ENCODE measurements around the gene SCRN3.

Gene SCRN3

GRCh38 chr2:174438146-174438886 is 42.8 kb downstream of the SCRN3 start:
- Histone ChIP-seq H4K20me1 (ENCODE audit: insufficient read depth, low read length) (no peaks in the 10 kb centered on the region), H3K9me3 (ENCODE audit: low read length) (no peaks in the 10 kb centered on the region), H3K79me2 (ENCODE audit: insufficient read depth, low read length) (no peaks in the 10 kb centered on the region), H3K36me3 (ENCODE audit: insufficient read depth, low read length) (peaks cover 17% of the 10 kb centered on the region; the same call in 1 of the 2 replicates), H2AFZ (ENCODE audit: low read length) (no peak overlapping the region), H3K4me2 (ENCODE audit: low read length) (no peak overlapping the region), H3F3A (ENCODE audit: insufficient read depth, low read length) (no peaks in the 10 kb centered on the region), H3K4me1 (ENCODE audit: insufficient read depth, low read length, severe bottlenecking) (no peaks in the 10 kb centered on the region), H3K4me3 (ENCODE audit: low read depth, low read length, poor library complexity, severe bottlenecking) (no peak overlapping the region), H3K9me2 (ENCODE audit: low read depth, low read length) (no peaks in the 10 kb centered on the region), H3K9ac (ENCODE audit: low read length) (no peak overlapping the region), H3K27ac (ENCODE audit: low read depth, low read length, poor library complexity, severe bottlenecking) (no peak overlapping the region), H3K27me3 (ENCODE audit: insufficient read depth, low read length) (no peaks in the 10 kb centered on the region)
- no peak for TF ChIP-seq EZH2 (IDR thresholded peaks at IDR 0.05; ENCODE audit: borderline replicate concordance, low read length)
- TF ChIP-seq, protein P1, sequence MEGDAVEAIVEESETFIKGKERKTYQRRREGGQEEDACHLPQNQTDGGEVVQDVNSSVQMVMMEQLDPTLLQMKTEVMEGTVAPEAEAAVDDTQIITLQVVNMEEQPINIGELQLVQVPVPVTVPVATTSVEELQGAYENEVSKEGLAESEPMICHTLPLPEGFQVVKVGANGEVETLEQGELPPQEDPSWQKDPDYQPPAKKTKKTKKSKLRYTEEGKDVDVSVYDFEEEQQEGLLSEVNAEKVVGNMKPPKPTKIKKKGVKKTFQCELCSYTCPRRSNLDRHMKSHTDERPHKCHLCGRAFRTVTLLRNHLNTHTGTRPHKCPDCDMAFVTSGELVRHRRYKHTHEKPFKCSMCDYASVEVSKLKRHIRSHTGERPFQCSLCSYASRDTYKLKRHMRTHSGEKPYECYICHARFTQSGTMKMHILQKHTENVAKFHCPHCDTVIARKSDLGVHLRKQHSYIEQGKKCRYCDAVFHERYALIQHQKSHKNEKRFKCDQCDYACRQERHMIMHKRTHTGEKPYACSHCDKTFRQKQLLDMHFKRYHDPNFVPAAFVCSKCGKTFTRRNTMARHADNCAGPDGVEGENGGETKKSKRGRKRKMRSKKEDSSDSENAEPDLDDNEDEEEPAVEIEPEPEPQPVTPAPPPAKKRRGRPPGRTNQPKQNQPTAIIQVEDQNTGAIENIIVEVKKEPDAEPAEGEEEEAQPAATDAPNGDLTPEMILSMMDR (IDR thresholded peaks at IDR 0.05; ENCODE audit: low read length): no peak

DNA sequence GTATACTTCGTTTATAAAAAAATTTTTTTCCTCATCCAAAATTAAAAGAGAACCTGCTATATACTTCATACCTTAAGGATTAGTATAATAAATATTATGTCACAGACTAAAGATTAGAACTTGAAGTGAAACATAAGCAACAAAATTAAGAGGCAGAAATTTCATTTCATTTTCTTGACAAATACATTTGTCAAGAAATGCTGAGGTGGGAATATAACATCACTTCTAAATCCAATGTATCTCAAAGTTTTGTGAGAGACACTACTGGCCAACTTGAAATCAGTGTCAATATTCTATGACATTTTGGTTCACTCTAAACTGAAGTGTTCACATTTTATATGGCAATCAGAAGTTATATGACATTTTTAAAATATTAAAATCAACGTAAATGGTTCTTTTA is 43.8 kb downstream of the SCRN3 start:
- TF ChIP-seq, protein P1 (IDR thresholded peaks at IDR 0.05; ENCODE audit: low read length): no peak
- no peak for TF ChIP-seq EZH2 (IDR thresholded peaks at IDR 0.05; ENCODE audit: borderline replicate concordance, low read length)
- Histone ChIP-seq H3K9ac (ENCODE audit: low read length) (no peak overlapping the region), H3K79me2 (ENCODE audit: insufficient read depth, low read length) (no peaks in the 10 kb centered on the region), H3K27ac (ENCODE audit: low read depth, low read length, poor library complexity, severe bottlenecking) (no peak overlapping the region), H3K4me2 (ENCODE audit: low read length) (no peak overlapping the region), H3K9me2 (ENCODE audit: low read depth, low read length) (no peaks in the 10 kb centered on the region), H3K36me3 (ENCODE audit: insufficient read depth, low read length) (peaks cover 17% of the 10 kb centered on the region; the same call in 1 of the 2 replicates), H3K9me3 (ENCODE audit: low read length) (no peaks in the 10 kb centered on the region), H4K20me1 (ENCODE audit: insufficient read depth, low read length) (no peaks in the 10 kb centered on the region), H3F3A (ENCODE audit: insufficient read depth, low read length) (no peaks in the 10 kb centered on the region), H3K27me3 (ENCODE audit: insufficient read depth, low read length) (no peaks in the 10 kb centered on the region), H3K4me1 (ENCODE audit: insufficient read depth, low read length, severe bottlenecking) (no peaks in the 10 kb centered on the region), H2AFZ (ENCODE audit: low read length) (no peak overlapping the region), H3K4me3 (ENCODE audit: low read depth, low read length, poor library complexity, severe bottlenecking) (no peak overlapping the region)

- H3K36me3 ChIP-seq (ENCODE audit: insufficient read depth, low read length): peaks cover 17% of the 10 kb centered on the region; the same call in 1 of the 2 replicates
- H3K4me3 ChIP-seq (ENCODE audit: low read depth, low read length, poor library complexity, severe bottlenecking): no peak overlapping the region
- H3K27me3 ChIP-seq (ENCODE audit: insufficient read depth, low read length): no peaks in the 10 kb centered on the region
- no peaks in the 10 kb centered on the region for H3K9me2 ChIP-seq (ENCODE audit: low read depth, low read length)
- no peak overlapping the region for H3K9ac ChIP-seq (ENCODE audit: low read length)
- H3K9me3 ChIP-seq (ENCODE audit: low read length): no peaks in the 10 kb centered on the region
- H3F3A ChIP-seq (ENCODE audit: insufficient read depth, low read length): no peaks in the 10 kb centered on the region
- H3K4me1 ChIP-seq (ENCODE audit: insufficient read depth, low read length, severe bottlenecking): no peaks in the 10 kb centered on the region
- H3K4me2 ChIP-seq (ENCODE audit: low read length): no peak overlapping the region
- H3K79me2 ChIP-seq (ENCODE audit: insufficient read depth, low read length): no peaks in the 10 kb centered on the region
- TF ChIP-seq, protein P1 (IDR thresholded peaks at IDR 0.05; ENCODE audit: low read length): no peak
- TF ChIP-seq EZH2 (IDR thresholded peaks at IDR 0.05; ENCODE audit: borderline replicate concordance, low read length): no peak
- H4K20me1 ChIP-seq (ENCODE audit: insufficient read depth, low read length): no peaks in the 10 kb centered on the region
- H2AFZ ChIP-seq (ENCODE audit: low read length): no peak overlapping the region
- H3K27ac ChIP-seq (ENCODE audit: low read depth, low read length, poor library complexity, severe bottlenecking): no peak overlapping the region
Observed at GRCh38 chr2:174439950-174440349, 44.4 kb downstream of the SCRN3 start.
